ENCODE results near the gene SORL1. TPM values are rescaled to one million over a fixed set of nuclear protein-coding genes. Genes with fewer than 3 reads are reported as not detected.
"Not testable (repeated sequence)": the region's sequence is repeated elsewhere in the genome, so short reads cannot be mapped to it uniquely, and the experiment has no call there.

The SORL1 gene
- total RNA-seq, 1 donor from 2014 or later, result 28.4 TPM

DNA sequence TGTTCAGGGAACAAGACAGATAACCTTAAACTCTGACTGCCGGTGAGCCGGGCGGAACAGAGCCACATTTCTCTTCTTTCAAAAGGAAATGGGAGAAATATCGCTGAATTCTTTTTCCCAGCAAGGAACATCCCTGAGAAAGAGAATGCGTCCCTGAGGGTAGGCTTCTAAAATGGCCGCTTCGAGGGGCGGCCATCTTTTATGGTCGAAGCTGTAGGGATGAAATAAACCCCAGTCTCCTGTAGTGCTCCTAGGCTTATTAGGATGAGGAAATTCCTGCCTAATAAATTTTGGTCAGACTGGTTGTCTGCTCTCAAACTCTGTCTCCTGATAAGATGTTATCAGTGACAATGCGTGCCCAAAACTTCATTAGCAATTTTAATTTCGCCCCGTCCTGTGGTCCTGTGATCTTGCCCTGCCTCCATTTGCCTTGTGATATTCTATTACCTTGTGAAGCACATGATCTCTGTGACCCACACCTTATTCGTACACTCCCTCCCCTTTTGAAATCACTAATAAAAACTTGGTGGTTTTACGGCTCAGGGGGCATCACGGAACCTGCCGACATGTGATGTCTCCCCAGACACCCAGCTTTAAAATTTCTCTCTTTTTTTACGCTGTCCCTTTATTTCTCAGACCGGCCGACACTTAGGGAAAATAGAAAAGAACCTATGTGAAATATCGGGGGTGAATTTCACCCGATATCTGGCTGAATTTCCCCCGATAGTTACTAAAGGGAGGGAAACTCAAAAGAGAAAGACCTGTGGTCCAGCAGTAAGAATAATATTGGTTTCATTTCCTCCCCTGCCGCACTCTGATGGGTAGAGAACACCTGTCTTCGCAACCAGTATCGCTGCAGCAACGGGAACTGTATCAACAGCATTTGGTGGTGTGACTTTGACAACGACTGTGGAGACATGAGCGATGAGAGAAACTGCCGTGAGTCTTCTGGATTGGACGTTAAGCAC lies 117.5 kb downstream of the SORL1 start:
- H3K9me3 Mint-ChIP-seq; H3K4me3 Mint-ChIP-seq; H3K27me3 Mint-ChIP-seq; DNase-seq; H3K4me1 Mint-ChIP-seq; intact Hi-C loops (cut with micrococcal nuclease); H3K27ac Mint-ChIP-seq: not testable (repeated sequence)
- peaks cover 63% of the 10 kb centered on the region for H3K36me3 Mint-ChIP-seq (ENCODE audit: low read depth)

DNA sequence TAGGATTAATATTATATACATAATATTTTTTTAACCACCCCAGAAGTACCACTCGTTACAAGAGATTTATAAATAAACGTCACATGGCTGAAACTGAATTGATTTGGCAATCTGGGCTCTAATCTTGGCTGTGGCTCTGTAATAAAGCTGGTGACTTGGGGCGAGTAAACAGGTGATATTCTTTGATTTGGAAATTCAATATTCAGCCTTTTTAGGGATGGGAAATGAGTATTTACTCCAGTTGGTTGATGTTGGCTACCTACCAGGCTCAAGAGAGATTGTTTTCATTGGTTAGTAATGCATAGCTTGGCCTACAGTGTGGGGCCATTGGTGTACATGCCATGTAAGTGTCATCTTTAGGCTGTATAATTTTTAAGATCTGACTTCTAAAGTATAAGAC lies 118.3 kb downstream of the SORL1 start:
- Mint-ChIP-seq H3K4me1 (peaks cover 2% of the 10 kb centered on the region), H3K9me3 (no peaks in the 10 kb centered on the region), H3K4me3 (no peak overlapping the region), H3K27ac (no peak overlapping the region), H3K36me3 (ENCODE audit: low read depth) (peaks cover 67% of the 10 kb centered on the region), H3K27me3 (no peaks in the 10 kb centered on the region)
- no peak for DNase-seq
- intact Hi-C loops (cut with micrococcal nuclease), result no loop called here

DNA sequence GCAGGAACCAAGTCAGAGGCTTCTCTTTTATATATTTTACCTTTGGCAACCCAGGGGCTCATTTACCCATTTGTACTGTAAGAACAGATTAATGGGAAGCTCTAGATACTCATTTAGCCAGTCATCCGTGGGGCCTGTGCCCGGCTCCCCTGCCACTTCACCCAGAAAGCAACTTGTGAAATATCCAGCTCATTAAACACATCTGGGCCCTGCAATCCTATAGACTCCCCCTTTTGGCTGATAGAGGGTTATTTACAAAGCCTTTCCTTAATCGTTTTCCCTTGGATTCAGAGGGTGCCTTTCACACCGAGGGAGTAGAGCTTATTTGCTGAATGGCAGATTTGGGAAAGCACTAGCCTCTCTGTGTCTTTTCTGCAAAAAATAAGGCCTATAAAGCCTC lies 119.4 kb downstream of the SORL1 start:
- H3K36me3 Mint-ChIP-seq (ENCODE audit: low read depth), result peaks cover 77% of the 10 kb centered on the region
- H3K9me3 Mint-ChIP-seq, result no peaks in the 10 kb centered on the region
- no peak for DNase-seq
- intact Hi-C loops (cut with micrococcal nuclease), result no loop called here
- no peak overlapping the region for H3K4me3 Mint-ChIP-seq
- no peak overlapping the region for H3K27ac Mint-ChIP-seq
- peaks cover 7% of the 10 kb centered on the region for H3K4me1 Mint-ChIP-seq
- H3K27me3 Mint-ChIP-seq, result no peaks in the 10 kb centered on the region

DNA sequence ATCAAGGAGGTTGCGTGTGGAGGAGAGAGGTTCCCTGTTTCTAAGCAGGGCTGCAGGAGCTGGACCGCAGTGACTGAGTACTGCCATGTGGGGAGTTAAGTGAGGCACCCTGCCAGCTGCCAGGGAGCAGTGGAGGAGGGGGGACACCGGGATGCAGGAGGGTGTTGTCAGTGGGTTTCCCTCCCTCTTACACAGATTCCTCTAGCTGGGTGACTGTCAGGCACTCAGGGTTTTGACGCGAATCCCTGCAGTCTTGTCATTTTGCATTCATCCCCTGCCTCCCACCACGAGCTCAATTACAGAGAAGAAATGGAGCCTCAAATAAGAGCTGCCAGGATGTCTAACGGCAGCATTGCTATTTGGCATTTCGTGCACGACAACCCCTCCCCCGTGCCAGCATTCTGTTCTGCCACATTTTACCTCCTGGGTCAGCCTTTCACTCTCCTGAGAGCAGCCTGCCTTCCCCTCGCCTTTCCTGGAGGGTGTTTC lies 120.5 kb downstream of the SORL1 start:
- peaks cover 78% of the 10 kb centered on the region for H3K36me3 Mint-ChIP-seq (ENCODE audit: low read depth)
- H3K4me1 Mint-ChIP-seq, result peaks cover 7% of the 10 kb centered on the region
- intact Hi-C loops (cut with micrococcal nuclease), result no loop called here
- no peak overlapping the region for H3K27ac Mint-ChIP-seq
- no peaks in the 10 kb centered on the region for H3K27me3 Mint-ChIP-seq
- DNase-seq, result no peak
- H3K9me3 Mint-ChIP-seq, result no peaks in the 10 kb centered on the region
- H3K4me3 Mint-ChIP-seq, result no peak overlapping the region

DNA sequence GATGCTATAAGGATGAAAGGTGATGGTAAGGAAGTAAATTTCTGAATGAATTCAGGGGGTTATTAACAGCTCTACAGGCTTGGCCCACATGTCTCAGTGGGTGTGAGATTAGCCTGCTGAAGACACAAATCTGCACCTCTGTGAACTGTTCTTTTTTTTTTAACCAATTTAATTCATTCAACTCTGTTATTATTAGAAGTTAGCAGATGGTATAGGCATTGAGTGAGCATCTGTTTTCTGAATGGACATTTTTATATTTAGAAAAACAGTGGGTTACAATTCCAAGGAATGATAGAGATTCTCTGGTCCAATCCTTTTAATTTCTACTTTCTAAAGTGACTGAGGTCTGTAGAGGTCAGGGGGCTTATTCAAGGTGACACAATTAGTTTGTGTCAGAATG lies 122.7 kb downstream of the SORL1 start:
- Mint-ChIP-seq H3K27me3 (no peaks in the 10 kb centered on the region), H3K4me1 (peaks cover 7% of the 10 kb centered on the region), H3K9me3 (peaks cover under 1% of the 10 kb centered on the region), H3K27ac (no peak overlapping the region), H3K4me3 (no peak overlapping the region), H3K36me3 (ENCODE audit: low read depth) (peaks cover 85% of the 10 kb centered on the region)
- no peak for DNase-seq
- intact Hi-C loops (cut with micrococcal nuclease), result no loop called here

DNA sequence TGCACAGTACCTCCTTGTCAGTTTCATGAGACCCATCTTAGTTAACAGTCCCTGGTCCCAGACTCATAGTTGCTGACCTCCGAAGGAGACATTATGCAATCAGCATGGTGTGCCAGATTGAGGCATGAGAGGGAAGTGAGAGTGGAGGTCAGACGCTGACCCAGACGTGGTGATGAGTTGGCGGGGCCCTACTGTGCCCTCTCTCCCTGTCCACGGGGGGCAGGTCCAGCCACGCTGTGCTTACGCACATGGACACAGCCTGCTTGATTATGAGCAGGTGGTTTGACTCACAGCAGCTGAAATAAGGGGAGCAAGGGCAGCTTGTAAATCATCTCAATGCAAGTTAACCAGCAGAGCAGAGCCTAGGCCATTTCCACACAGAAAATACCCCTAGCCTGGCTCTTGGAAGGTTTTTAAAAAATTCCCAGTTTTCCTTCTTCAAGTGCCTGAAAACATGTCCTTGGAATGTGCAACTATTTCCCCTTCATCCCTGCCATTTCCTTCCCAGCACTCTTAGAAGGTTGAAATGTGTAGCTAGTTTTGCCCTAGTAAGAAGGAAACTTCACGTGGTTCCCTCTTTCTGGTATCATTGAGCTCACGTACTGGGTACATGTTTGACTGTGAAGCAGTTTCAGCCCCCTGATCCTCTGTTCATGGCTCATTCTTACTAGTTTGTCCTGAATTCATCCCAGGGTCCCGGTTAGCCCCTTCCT lies 123.3 kb downstream of the SORL1 start:
- no peak for DNase-seq
- H3K27me3 Mint-ChIP-seq, result no peaks in the 10 kb centered on the region
- H3K4me1 Mint-ChIP-seq, result peaks cover 10% of the 10 kb centered on the region
- peaks cover 5% of the 10 kb centered on the region for H3K9me3 Mint-ChIP-seq
- H3K4me3 Mint-ChIP-seq, result no peak overlapping the region
- intact Hi-C loops (cut with micrococcal nuclease), result no loop called here
- H3K36me3 Mint-ChIP-seq (ENCODE audit: low read depth), result peaks cover 85% of the 10 kb centered on the region
- H3K27ac Mint-ChIP-seq, result no peak overlapping the region

DNA sequence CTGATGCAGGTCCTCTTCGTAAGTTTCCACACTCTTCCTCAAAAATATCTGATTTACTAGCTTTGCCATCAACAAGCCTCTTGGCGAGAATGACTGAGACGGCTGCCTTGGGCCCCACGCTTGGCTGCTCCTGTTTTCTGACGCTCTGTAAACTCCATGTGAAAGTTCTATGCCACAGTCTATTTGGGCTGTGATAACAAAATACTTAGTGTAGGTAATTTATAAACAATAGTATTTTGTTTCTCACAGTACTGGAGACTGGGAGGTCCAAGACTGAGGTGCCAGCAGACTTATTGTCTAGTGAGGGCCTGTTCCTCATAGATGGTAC lies 123.8 kb downstream of the SORL1 start:
- Mint-ChIP-seq H3K9me3 (peaks cover 5% of the 10 kb centered on the region), H3K27me3 (no peaks in the 10 kb centered on the region), H3K4me1 (peaks cover 10% of the 10 kb centered on the region), H3K36me3 (ENCODE audit: low read depth) (peaks cover 86% of the 10 kb centered on the region), H3K4me3 (no peak overlapping the region), H3K27ac (no peak overlapping the region)
- DNase-seq, result no peak
- intact Hi-C loops (cut with micrococcal nuclease), result no loop called here

DNA sequence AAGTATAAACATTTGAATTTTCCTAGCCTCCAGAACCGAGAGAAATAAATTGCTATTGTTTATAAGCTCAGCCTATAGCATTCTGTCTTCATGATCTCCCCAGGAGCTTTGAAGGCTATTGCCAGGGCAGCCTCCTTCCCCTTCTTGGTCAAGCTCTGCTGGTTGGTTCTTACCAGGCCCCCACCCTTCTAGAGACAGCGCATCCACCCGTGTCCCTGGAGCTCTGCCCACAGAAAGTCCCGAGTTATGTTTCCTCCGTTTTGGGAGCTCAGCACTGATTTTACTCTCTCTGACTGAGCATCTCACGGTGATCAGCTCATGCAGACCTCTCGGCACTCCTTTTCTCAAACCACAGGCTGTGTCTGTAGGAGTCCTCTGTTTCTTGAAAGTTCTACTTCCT lies 124.4 kb downstream of the SORL1 start:
- peaks cover 5% of the 10 kb centered on the region for H3K9me3 Mint-ChIP-seq
- H3K36me3 Mint-ChIP-seq (ENCODE audit: low read depth), result peaks cover 88% of the 10 kb centered on the region
- no peak overlapping the region for H3K27ac Mint-ChIP-seq
- intact Hi-C loops (cut with micrococcal nuclease), result no loop called here
- no peak overlapping the region for H3K4me3 Mint-ChIP-seq
- H3K4me1 Mint-ChIP-seq, result peaks cover 16% of the 10 kb centered on the region
- no peak for DNase-seq
- H3K27me3 Mint-ChIP-seq, result no peaks in the 10 kb centered on the region

DNA sequence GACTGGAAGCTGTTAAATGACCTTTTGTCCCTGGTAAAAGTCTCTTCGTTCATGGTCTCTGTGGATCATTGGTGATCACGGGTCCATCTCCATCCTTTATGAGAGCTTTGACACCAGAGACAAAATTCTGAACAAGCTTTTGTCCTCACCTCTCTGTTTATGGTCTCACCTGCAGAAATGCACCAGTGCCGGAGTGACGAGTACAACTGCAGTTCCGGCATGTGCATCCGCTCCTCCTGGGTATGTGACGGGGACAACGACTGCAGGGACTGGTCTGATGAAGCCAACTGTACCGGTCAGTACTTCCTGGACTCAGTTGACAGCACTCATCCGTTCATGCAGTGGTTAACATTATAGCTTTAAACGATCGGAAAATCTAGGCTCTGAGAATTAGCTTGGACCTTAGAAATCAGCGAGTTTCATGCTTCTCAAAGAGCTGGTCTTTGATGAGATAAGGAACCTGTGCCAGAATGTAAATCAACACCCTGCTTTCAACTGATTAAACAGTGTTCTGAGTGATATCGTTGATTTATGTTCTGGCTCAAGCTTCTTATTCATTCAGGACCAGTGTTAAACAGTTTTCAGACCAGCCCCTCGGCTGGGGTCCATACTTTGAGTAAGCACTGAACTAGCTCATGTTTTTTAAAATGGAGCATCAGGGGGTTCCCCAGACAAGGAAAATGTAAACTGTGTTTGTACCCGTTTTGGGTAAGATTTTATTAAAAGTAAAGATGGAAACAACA lies 125.2 kb downstream of the SORL1 start:
- peaks cover 22% of the 10 kb centered on the region for H3K4me1 Mint-ChIP-seq
- peaks cover 85% of the 10 kb centered on the region for H3K36me3 Mint-ChIP-seq (ENCODE audit: low read depth)
- intact Hi-C loops (cut with micrococcal nuclease), result no loop called here
- no peak overlapping the region for H3K27ac Mint-ChIP-seq
- H3K27me3 Mint-ChIP-seq, result no peaks in the 10 kb centered on the region
- H3K9me3 Mint-ChIP-seq, result peaks cover 5% of the 10 kb centered on the region
- H3K4me3 Mint-ChIP-seq, result no peak overlapping the region
- no peak for DNase-seq

DNA sequence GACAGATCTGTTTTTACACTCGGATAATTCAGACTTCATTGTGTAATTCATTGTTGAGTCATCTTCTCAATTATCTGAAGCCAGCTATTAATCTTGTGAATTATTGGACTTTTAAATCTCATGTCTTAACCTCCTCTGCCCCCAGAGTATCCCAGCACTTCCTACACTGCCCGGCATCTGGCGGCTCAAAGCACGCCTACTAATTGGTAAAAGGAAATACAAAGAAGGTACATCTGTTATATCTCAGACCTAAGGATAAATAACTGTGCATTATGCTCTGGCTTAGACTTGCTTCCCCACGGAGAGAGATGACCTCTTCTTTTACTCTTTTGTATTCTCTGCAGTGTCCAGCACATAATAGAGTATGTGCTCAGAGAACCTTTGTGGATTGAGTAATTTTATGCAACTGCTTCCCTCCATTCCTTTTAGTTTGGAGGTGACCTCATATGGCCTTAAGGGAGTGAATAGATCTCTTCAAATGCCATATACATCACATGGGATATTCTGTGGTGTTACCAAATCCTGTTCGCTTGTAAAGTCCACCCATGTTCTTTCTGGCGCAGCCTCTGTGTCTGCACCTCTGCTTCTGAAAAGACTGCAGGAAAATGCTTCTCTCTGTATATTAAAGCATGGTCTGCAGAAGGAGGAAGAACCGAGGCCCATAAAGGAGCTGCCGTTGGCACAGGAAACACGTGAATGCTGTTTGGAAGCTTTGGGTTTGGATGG lies 126.3 kb downstream of the SORL1 start:
- Mint-ChIP-seq H3K36me3 (ENCODE audit: low read depth) (peaks cover 85% of the 10 kb centered on the region), H3K27me3 (no peaks in the 10 kb centered on the region), H3K4me3 (no peak overlapping the region), H3K9me3 (peaks cover 5% of the 10 kb centered on the region), H3K4me1 (peaks cover 28% of the 10 kb centered on the region), H3K27ac (no peak overlapping the region)
- intact Hi-C loops (cut with micrococcal nuclease), result no loop called here
- no peak for DNase-seq

DNA sequence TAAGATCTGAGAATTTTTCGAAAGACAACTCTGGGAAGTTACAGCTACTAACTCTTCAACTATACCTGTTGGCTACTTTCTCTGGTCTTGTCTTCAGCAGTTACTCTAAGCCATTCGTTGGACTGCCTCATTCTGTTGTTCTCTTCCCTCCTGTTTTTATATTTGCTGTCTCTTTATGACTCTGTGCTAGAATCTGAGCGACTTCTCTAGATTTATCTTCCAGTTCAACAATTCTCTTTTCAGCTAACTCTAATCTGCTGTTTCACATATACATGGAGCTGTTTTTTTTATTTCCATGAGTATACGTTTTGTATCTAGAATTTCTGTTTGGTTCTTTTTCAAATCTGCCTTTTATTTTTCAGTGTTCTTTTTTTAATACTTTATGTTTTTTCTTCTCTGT lies 128.0 kb downstream of the SORL1 start:
- DNase-seq, result no peak
- Mint-ChIP-seq H3K36me3 (ENCODE audit: low read depth) (peaks cover 79% of the 10 kb centered on the region), H3K4me1 (peaks cover 29% of the 10 kb centered on the region), H3K4me3 (no peak overlapping the region), H3K27me3 (no peaks in the 10 kb centered on the region), H3K9me3 (peaks cover 5% of the 10 kb centered on the region), H3K27ac (no peak overlapping the region)
- intact Hi-C loops (cut with micrococcal nuclease), result loop anchor here (5.0 kb wide), 1 partner anchor 38 kb away; no protein-coding TSS in a partner anchor

DNA sequence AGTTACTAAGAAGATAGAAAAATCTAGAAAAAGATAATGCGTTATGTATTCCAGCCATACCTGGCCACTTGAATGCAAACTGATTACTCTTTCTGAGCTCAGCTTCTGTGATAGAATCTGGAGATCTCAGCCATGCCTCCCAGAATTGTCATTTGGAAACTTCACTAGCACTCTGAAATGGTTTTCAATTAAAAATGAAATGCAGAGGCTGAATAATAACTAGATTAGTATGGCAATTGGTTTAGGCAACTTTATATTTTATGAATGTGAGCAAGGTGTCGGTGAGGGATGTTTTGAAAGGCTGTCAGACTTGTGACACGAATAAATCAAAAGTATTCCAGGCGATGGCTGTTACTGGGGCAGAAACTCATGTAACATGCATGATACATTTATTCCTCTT lies 129.5 kb downstream of the SORL1 start:
- DNase-seq, result no peak
- peaks cover 73% of the 10 kb centered on the region for H3K36me3 Mint-ChIP-seq (ENCODE audit: low read depth)
- peaks cover 24% of the 10 kb centered on the region for H3K4me1 Mint-ChIP-seq
- no peak overlapping the region for H3K4me3 Mint-ChIP-seq
- peak overlapping the region; percentile 31 for H3K27ac Mint-ChIP-seq
- intact Hi-C loops (cut with micrococcal nuclease), result loop anchor here (5.0 kb wide), 1 partner anchor 39 kb away; no protein-coding TSS in a partner anchor
- peaks cover 5% of the 10 kb centered on the region for H3K9me3 Mint-ChIP-seq
- H3K27me3 Mint-ChIP-seq, result no peaks in the 10 kb centered on the region

DNA sequence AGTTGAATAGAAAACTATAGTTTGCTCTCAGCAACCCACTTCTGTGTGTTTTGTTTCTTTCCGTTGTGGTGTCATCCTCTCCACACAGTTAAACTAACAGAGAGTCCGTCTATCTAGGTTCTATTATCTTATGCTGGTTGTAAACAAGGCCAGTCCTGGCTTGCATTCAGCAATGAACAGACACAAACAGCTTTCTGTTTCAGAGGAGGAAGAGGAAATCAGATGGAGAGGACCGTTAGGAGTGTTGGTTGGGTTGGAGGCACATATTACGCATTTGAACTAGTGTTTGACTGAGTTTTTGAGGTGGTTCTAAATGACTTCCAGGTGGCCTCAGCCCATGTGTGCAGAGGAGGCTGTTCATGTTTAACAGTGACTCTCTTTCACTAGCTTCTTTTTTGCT lies 130.2 kb downstream of the SORL1 start:
- Mint-ChIP-seq H3K9me3 (peaks cover 5% of the 10 kb centered on the region), H3K27ac (peak overlapping the region; percentile 89), H3K27me3 (no peaks in the 10 kb centered on the region), H3K4me3 (peak overlapping the region; percentile 40), H3K36me3 (ENCODE audit: low read depth) (peaks cover 71% of the 10 kb centered on the region), H3K4me1 (peaks cover 24% of the 10 kb centered on the region)
- intact Hi-C loops (cut with micrococcal nuclease), result loop anchor here (5.0 kb wide), 1 partner anchor 40 kb away; no protein-coding TSS in a partner anchor
- DNase-seq, result peak; percentile 74

Measured in activated CD4-positive, alpha-beta T cell treated with anti-CD3 and anti-CD28 coated beads, Interleukin-2, amount 10 ng/mL, durations not matched to agents 24 days and 14 days (primary cell).